Lower leg skin (tissue), 4 donors: ENCODE results near the gene CHST8. TPM values are rescaled to one million over a fixed set of nuclear protein-coding genes. Genes with fewer than 3 reads are reported as not detected.
A peak's percentile ranks its signal among the peaks of the same experiment; 100 is the strongest.
"Not testable (repeated sequence)": the region's sequence is repeated elsewhere in the genome, so short reads cannot be mapped to it uniquely, and the experiment has no call there.

ENCODE experiments used
- DNase-seq, 2 donors: peaks; one replicate each; pipeline ENCODE4 v3.0.0-alpha.2; 2019; ENCODE audit warnings: low spot score in 2 of 2
- H3K4me3 ChIP-seq: fragments of 200-600 bp; sonication (generic); 2 replicates; pipeline ENCODE4 v1.5.1; 2017; ENCODE audit warnings: mild to moderate bottlenecking, low read depth; ENCODE audit not compliant: poor library complexity, severe bottlenecking
- POLR2A ChIP-seq, 2 donors: fragments of 450-650 bp; IDR thresholded peaks; one replicate each; pipeline ENCODE4 v1.6.1; 2016 to 2017; ENCODE audit warnings: antibody characterized with exemption in 2 of 2, mild to moderate bottlenecking in 1 of 2, moderate library complexity in 1 of 2
- WGBS, 2 donors: methylation state at CpG; one replicate each; pipeline ENCODE4 v1.1.5; 2018; 5-methylcytosine and 5-hydroxymethylcytosine counted together
- intact Hi-C: fragments of 100-400 bp; cut with DNase I; formaldehyde crosslinking; loops from one replicate; pipeline ENCODE4 v1.15.0; 2023; ENCODE audit warnings: low total_unique reads
- total RNA-seq, 4 donors: library from RNA; depleted of rRNA; stranded (reverse); fragments of >200 nt; gene quantifications; one replicate each; pipeline ENCODE4 v1.1.0, GENCODE V29; 2016
- TF ChIP-seq, protein P1 (sequence below), 3 donors: fragments of 450-650 bp; IDR thresholded peaks; one replicate each; pipeline ENCODE4 v1.5.1; 2016; ENCODE audit warnings: antibody characterized with exemption in 3 of 3, mild to moderate bottlenecking in 3 of 3, moderate library complexity in 2 of 3

Gene CHST8
- total RNA-seq, 4 donors from 2014 or later, result 0.19 to 1.6 (median 0.37) TPM; not detected in 1

DNA sequence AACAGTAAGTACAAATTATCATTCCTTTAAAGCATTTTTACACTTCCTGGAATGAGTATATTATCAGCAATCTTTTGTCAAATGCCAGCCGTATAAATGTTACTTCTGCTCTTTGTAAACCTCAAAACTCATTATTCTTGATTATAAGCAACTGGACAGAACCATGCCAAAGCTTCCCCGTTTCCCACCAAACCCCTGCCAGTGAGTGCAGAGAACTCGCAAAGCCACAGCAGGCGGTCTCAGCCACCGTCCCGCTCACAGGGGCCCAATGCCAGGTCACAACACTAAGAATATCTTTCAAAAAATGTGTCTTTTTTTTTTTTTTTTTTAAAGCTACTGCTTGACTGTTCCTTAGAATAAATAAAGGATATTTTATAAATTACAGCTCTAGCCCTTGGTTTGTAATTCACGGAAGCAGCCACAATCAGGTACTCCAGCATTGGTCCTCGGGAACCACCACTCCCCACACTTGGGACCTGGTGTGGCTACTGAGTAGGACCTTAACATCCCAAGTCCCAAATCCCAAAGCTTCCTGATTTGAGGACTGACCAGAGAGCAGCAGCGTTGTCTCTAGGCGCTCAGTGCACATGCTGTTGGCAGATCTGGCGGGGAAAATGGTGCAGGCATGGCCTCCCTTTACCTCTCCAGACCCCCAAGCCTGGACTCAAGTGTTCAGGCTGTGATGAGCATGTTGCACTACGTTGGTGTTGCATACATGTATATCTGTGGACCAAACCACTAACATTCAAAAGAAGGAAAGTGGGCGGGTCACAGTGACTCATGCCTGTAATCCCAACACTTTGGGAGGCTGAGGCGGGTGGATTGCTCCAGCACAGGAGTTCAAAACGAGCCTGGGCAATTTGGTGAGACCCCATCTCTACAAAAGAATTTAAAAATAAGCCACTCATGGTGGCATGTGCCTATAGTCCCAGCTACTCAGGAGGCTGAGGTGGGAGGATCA lies 193.9 kb downstream of the CHST8 start:
- DNase-seq, result peak in 1 of 2 donors; percentile 80
- 54 to 61% methylated on average over 15 of the region's 15 CpGs for WGBS, 2 donors
- intact Hi-C loops, result no loop called here
- no peak overlapping the region for H3K4me3 ChIP-seq
- no peak for TF ChIP-seq POLR2A (IDR thresholded peaks at IDR 0.05)
- TF ChIP-seq, protein P1, sequence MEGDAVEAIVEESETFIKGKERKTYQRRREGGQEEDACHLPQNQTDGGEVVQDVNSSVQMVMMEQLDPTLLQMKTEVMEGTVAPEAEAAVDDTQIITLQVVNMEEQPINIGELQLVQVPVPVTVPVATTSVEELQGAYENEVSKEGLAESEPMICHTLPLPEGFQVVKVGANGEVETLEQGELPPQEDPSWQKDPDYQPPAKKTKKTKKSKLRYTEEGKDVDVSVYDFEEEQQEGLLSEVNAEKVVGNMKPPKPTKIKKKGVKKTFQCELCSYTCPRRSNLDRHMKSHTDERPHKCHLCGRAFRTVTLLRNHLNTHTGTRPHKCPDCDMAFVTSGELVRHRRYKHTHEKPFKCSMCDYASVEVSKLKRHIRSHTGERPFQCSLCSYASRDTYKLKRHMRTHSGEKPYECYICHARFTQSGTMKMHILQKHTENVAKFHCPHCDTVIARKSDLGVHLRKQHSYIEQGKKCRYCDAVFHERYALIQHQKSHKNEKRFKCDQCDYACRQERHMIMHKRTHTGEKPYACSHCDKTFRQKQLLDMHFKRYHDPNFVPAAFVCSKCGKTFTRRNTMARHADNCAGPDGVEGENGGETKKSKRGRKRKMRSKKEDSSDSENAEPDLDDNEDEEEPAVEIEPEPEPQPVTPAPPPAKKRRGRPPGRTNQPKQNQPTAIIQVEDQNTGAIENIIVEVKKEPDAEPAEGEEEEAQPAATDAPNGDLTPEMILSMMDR (IDR thresholded peaks at IDR 0.05), result no peak

DNA sequence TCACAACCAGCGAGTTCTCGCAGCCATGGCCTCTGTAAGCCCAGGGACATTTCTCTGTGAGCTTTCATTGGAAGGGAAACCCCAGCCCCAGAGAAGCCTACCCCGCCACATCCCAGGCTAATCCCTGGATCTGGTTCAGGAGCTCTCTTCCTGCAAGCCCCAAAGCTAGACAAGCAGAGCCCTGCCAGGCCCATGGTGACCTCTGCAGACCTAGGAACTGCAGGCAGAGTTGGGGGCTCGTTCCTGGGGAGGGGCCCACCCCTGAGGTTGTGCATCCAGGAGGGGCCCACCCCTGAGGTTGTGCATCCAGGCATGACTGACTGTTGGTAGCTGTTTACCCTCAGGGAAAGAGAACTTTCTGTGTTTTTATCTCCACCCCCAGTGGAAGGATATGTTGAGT lies 196.7 kb downstream of the CHST8 start:
- 67 to 75% methylated on average over 4 of the region's 4 CpGs for WGBS, 2 donors
- intact Hi-C loops, result no loop called here
- TF ChIP-seq, protein P1 (IDR thresholded peaks at IDR 0.05), result no peak
- TF ChIP-seq POLR2A (IDR thresholded peaks at IDR 0.05), result no peak
- H3K4me3 ChIP-seq, result no peak overlapping the region
- peak in 1 of 2 donors; percentile 82 for DNase-seq

DNA sequence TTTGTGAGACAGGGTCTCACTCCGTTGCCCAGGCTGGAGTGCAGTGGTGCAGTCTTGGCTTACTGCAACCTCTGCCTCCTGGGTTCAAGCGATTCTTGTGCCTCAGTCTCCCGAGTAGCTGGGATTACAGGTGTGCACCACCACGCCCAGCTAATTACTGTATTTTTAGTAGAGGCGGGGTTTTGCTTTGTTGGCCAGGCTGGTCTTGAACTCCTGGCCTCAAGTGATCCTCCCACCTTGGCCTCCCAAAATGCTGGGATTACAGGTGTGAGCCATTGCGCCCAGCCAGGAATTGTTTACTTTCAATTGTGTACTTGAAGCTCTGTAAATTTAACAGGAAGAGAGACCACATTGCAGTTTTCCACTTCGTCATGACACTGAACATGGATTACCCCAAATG lies 197.3 kb downstream of the CHST8 start:
- 63 to 78% methylated on average over 7 of the region's 7 CpGs for WGBS, 2 donors
- intact Hi-C loops, H3K4me3 ChIP-seq: not testable (repeated sequence)
- DNase-seq, result peak in 1 of 2 donors; percentile 68

DNA sequence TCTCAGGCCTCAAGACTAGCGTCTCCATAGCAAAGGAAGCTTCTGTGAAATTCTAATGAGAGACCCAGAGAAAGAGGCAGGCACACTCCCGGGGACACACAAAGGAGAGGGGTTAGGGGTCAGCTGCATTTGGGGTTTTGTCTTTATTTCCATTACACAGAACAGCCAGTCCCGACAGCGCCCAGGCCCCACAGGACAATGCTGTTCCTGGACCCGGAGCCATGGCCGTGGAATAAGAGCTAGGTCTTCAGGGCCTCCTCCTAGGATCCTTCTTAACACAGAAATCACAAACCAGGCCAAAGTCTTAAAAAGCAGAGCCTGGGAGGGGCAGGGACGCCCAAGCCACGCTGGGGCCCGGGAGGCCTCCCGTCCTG lies 197.7 kb downstream of the CHST8 start:
- TF ChIP-seq, protein P1 (IDR thresholded peaks at IDR 0.05), result no peak
- TF ChIP-seq POLR2A (IDR thresholded peaks at IDR 0.05), result no peak
- peak in 1 of 2 donors; percentile 80 for DNase-seq
- H3K4me3 ChIP-seq, result no peak overlapping the region
- intact Hi-C loops, result no loop called here
- WGBS, 2 donors, result 31 to 40% methylated on average over 10 of the region's 10 CpGs

DNA sequence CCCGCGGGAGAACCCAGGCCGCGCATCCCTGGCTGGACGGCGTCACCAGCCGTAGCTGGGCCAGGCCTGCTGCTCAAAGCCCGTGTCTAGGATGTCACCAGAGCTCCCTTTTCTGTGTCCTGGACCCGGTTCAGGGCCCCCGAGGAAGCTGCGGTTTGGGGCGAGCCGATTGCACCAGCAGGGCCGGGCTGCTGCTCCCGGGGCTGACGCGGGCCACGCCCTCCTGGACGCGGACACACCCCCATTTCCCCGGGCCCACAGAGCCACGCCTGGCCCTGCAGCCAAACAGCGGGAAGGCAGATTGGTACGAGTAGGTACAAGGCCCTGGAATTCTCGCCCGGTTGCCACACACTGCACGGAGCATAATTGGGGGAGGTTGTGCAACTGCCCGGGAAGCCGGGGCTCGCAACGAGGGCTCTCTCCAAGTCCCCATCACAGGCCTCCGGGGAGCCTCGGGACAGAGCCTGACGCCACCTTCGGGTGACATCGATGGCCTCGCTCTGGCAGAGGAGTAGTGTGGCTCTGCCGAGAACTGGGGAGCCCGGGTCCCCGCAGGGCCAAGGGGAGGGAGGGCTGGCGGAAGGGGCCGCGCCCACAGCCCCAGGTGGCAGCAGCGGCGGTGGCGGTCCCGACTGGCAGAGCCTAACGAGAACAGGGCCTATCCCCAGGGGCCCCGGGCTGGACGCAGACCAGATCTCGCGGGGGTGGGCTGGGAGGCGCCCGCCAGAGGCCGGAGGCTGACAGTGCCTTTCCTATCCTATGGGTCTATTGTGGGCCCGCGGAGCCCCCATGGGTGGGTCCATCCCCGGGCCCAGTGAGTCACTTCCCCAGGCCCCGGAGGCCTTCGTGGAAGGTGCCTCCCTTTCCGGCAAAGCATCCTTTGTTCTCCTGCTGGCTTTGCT lies 198.4 kb downstream of the CHST8 start:
- WGBS, 2 donors, result 2 to 4% methylated on average over 40 to 45 of the region's 61 CpGs
- no peak for TF ChIP-seq POLR2A (IDR thresholded peaks at IDR 0.05)
- TF ChIP-seq, protein P1 (IDR thresholded peaks at IDR 0.05), result no peak
- DNase-seq, result peak; percentile 91 to 97
- no peak overlapping the region for H3K4me3 ChIP-seq
- intact Hi-C loops, result loop anchor here (5.0 kb wide), 1 partner anchor 643 kb away; no protein-coding TSS in a partner anchor

DNA sequence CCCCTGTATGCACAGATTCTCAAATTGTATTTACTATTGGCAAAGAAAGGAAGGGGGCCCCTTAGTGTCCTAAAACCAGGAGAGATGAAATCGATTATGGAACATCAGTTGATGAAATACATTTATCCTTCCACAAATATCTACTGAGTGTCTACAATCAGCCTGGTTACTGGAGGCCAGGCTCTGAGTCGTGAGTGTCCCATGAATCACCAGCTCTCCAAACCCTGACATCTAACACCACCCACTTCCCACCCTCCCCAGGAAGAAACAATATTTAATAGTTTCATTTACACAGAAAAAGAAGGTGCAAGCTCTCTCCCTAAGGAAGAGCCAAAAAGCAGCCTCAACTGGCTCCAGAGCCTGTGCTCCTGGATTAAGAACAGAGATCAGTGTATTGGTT lies 200.1 kb downstream of the CHST8 start:
- H3K4me3 ChIP-seq, result no peak overlapping the region
- intact Hi-C loops, result loop anchor here (5.0 kb wide), 1 partner anchor 645 kb away; no protein-coding TSS in a partner anchor
- no peak for DNase-seq
- TF ChIP-seq, protein P1 (IDR thresholded peaks at IDR 0.05), result no peak
- no peak for TF ChIP-seq POLR2A (IDR thresholded peaks at IDR 0.05)
- WGBS, 2 donors, result 43% methylated on average over 2 of the region's 2 CpGs
